IMR-90 (cell line): ENCODE measurements around the gene GSE1. TPM values are rescaled to one million over a fixed set of nuclear protein-coding genes. Genes with fewer than 3 reads are reported as not detected.

Experiments used
- ATAC-seq: fragments of 200-7000 bp; cut with Tn5 transposase; 2 replicates; pipeline ENCODE4 v1.9.1; 2020; ENCODE audit warnings: low read depth, mild to moderate bottlenecking, moderate library complexity
- BruUV-seq: library from RNA; stranded (reverse); fragments of 400-500 nt; replicated peaks from 2 replicates; lab custom pipeline; 2021; lab: Mats Ljungman, UMichigan
- CTCF ChIA-PET: fragments of 300-600 bp; formaldehyde crosslinking; extraction: SDS; loops from one replicate; lab custom pipeline; 2021; ENCODE audit warnings: antibody characterized with exemption; lab: Yijun Ruan, JAX
- POLR2A ChIA-PET: fragments of 300-600 bp; sonication (Branson Sonifier 250); formaldehyde crosslinking; loops from one replicate; lab custom pipeline; 2022; ENCODE audit warnings: antibody characterized with exemption; ENCODE audit not compliant: unreplicated experiment; lab: Charles Lee
- DNase-seq: peaks from one replicate; pipeline ENCODE4 v3.0.0; 2013
- H2AFZ ChIP-seq: replicated peaks from 2 replicates; pipeline ENCODE3; 2013; ENCODE audit warnings: low read length, mild to moderate bottlenecking; ENCODE audit not compliant: poor library complexity
- H2AK5ac ChIP-seq: 2 replicates; pipeline ENCODE4 v1.6.1; 2013; ENCODE audit warnings: low read depth, low read length, inconsistent platforms
- H2AK9ac ChIP-seq: replicated peaks from 2 replicates; pipeline ENCODE3; 2013; ENCODE audit warnings: mild to moderate bottlenecking, low read depth, low read length, moderate library complexity; ENCODE audit not compliant: poor library complexity
- H2BK120ac ChIP-seq: 2 replicates; pipeline ENCODE4 v1.6.1; 2013; ENCODE audit warnings: low read depth, low read length, inconsistent platforms
- H2BK15ac ChIP-seq: 3 replicates; pipeline ENCODE4 v1.6.1; 2013; ENCODE audit warnings: low read depth, low read length, inconsistent platforms
- H2BK20ac ChIP-seq: 2 replicates; pipeline ENCODE4 v1.6.1; 2013; ENCODE audit warnings: low read depth, mild to moderate bottlenecking, inconsistent platforms, low read length, moderate library complexity
- H2BK5ac ChIP-seq: 2 replicates; pipeline ENCODE4 v1.6.1; 2013; ENCODE audit warnings: mild to moderate bottlenecking, low read depth, low read length, inconsistent platforms; ENCODE audit not compliant: poor library complexity, severe bottlenecking
- H3K14ac ChIP-seq: replicated peaks from 2 replicates; pipeline ENCODE4 v1.6.1; 2013; ENCODE audit warnings: low read depth, low read length, inconsistent platforms
- H3K18ac ChIP-seq: 2 replicates; pipeline ENCODE4 v1.6.1; 2013; ENCODE audit warnings: low read depth, low read length, control low read depth
- H3K23ac ChIP-seq: 2 replicates; pipeline ENCODE4 v1.6.1; 2013; ENCODE audit warnings: low read depth, low read length, inconsistent platforms
- H3K27ac ChIP-seq: 2 replicates; pipeline ENCODE4 v1.5.1; 2013; ENCODE audit warnings: mild to moderate bottlenecking, control low read depth, low read length; ENCODE audit not compliant: insufficient read depth
- H3K27me3 ChIP-seq: 2 replicates; pipeline ENCODE4 v1.6.1; 2013; ENCODE audit warnings: low read length; ENCODE audit not compliant: control insufficient read depth, insufficient read depth
- H3K36me3 ChIP-seq: 2 replicates; pipeline ENCODE4 v1.6.1; 2013; ENCODE audit warnings: low read length, mixed read lengths; ENCODE audit not compliant: control insufficient read depth, insufficient read depth
- H3K4ac ChIP-seq: 2 replicates; pipeline ENCODE4 v1.6.1; 2013; ENCODE audit warnings: low read depth, low read length, inconsistent platforms
- H3K4me1 ChIP-seq: 2 replicates; pipeline ENCODE4 v1.6.1; 2013; ENCODE audit warnings: low read length, mixed read lengths; ENCODE audit not compliant: control insufficient read depth, insufficient read depth
- H3K4me2 ChIP-seq: 2 replicates; pipeline ENCODE4 v1.6.1; 2013; ENCODE audit warnings: low read depth, mild to moderate bottlenecking, control low read depth, low read length, moderate library complexity
- H3K4me3 ChIP-seq: 2 replicates; pipeline ENCODE4 v1.5.1; 2013; ENCODE audit warnings: low read depth, mild to moderate bottlenecking, control low read depth, low read length, moderate library complexity; ENCODE audit not compliant: insufficient read depth
- H3K56ac ChIP-seq: 2 replicates; pipeline ENCODE4 v1.6.1; 2013; ENCODE audit warnings: low read length, inconsistent platforms; ENCODE audit not compliant: insufficient read depth; ENCODE audit errors: extremely low read depth
- H3K79me1 ChIP-seq, 2 experiments: 2 replicates each; pipeline ENCODE4 v1.6.1; 2013; ENCODE audit warnings: low read length in 2 of 2, inconsistent platforms in 1 of 2, low read depth in 1 of 2
- H3K9ac ChIP-seq: 2 replicates; pipeline ENCODE4 v1.6.1; 2013; ENCODE audit warnings: low read depth, low read length, control low read depth
- H3K9me1 ChIP-seq: 2 replicates; pipeline ENCODE4 v1.6.1; 2013; ENCODE audit warnings: low read length, inconsistent platforms; ENCODE audit not compliant: insufficient read depth
- H3K9me3 ChIP-seq: 2 replicates; pipeline ENCODE4 v1.6.1; 2013; ENCODE audit warnings: low read length; ENCODE audit not compliant: control insufficient read depth, insufficient read depth
- H4K20me1 ChIP-seq: 2 replicates; pipeline ENCODE4 v1.6.1; 2013; ENCODE audit warnings: low read length, inconsistent platforms; ENCODE audit not compliant: insufficient read depth
- H4K5ac ChIP-seq: 2 replicates; pipeline ENCODE4 v1.6.1; 2013; ENCODE audit warnings: mild to moderate bottlenecking, low read depth, low read length, control low read depth
- H4K8ac ChIP-seq, 2 experiments: 2 replicates each; pipeline ENCODE4 v1.6.1; 2013; ENCODE audit warnings: low read depth in 2 of 2, low read length in 2 of 2, control low read depth in 1 of 2, inconsistent platforms in 1 of 2
- H4K91ac ChIP-seq: 2 replicates; pipeline ENCODE4 v1.6.1; 2013; ENCODE audit warnings: low read depth, low read length, inconsistent platforms; ENCODE audit not compliant: insufficient read depth
- BHLHE40 ChIP-seq: fragments of 150-350 bp; IDR thresholded peaks from 2 replicates; pipeline ENCODE4 v1.6.1; 2016; ENCODE audit warnings: mild to moderate bottlenecking, low read depth, low read length
- CEBPB ChIP-seq: IDR thresholded peaks from 2 replicates; pipeline ENCODE4 v1.6.1; 2012; ENCODE audit warnings: low read depth, low read length, improper control_type of control experiment
- CHD1 ChIP-seq: IDR thresholded peaks from 2 replicates; pipeline ENCODE4 v1.6.1; 2012; ENCODE audit warnings: low read depth, low read length, improper control_type of control experiment
- CTCF ChIP-seq: conservative IDR thresholded peaks from 2 replicates; pipeline ENCODE4 v1.5.1; 2012; ENCODE audit warnings: mild to moderate bottlenecking, low read depth, low read length, improper control_type of control experiment
- ELK1 ChIP-seq: fragments of 150-350 bp; IDR thresholded peaks from 2 replicates; pipeline ENCODE4 v1.6.1; 2016; ENCODE audit warnings: low read depth, mild to moderate bottlenecking, low read length, moderate library complexity, borderline replicate concordance
- MAFK ChIP-seq: IDR thresholded peaks from 2 replicates; pipeline ENCODE4 v1.6.1; 2012; ENCODE audit warnings: low read depth, low read length, improper control_type of control experiment
- MAZ ChIP-seq: IDR thresholded peaks from 2 replicates; pipeline ENCODE4 v1.6.1; 2012; ENCODE audit warnings: low read depth, mild to moderate bottlenecking, low read length, improper control_type of control experiment, moderate library complexity, borderline replicate concordance
- MXI1 ChIP-seq: IDR thresholded peaks from 2 replicates; pipeline ENCODE4 v1.6.1; 2012; ENCODE audit warnings: low read depth, mild to moderate bottlenecking, low read length, moderate library complexity, borderline replicate concordance
- NFE2L2 ChIP-seq: fragments of 150-350 bp; IDR thresholded peaks from 2 replicates; pipeline ENCODE4 v1.6.1; 2016; ENCODE audit warnings: low read depth, mild to moderate bottlenecking, low read length
- POLR2A ChIP-seq: IDR thresholded peaks from 2 replicates; pipeline ENCODE4 v1.6.1; 2012; ENCODE audit warnings: mild to moderate bottlenecking, low read depth, low read length
- RAD21 ChIP-seq: IDR thresholded peaks from 2 replicates; pipeline ENCODE4 v1.6.1; 2012; ENCODE audit warnings: low read length, improper control_type of control experiment
- RCOR1 ChIP-seq: IDR thresholded peaks from 2 replicates; pipeline ENCODE4 v1.6.1; 2012; ENCODE audit warnings: mild to moderate bottlenecking, low read length, improper control_type of control experiment; ENCODE audit not compliant: insufficient replicate concordance
- RFX5 ChIP-seq: IDR thresholded peaks from 2 replicates; pipeline ENCODE4 v1.8.0; 2012; ENCODE audit warnings: low read depth, mild to moderate bottlenecking, low read length, moderate library complexity
- SMC3 ChIP-seq: fragments of 150-350 bp; IDR thresholded peaks from 2 replicates; pipeline ENCODE4 v1.6.1; 2016; ENCODE audit warnings: low read depth, mild to moderate bottlenecking, antibody characterized with exemption, low read length, moderate library complexity
- WGBS, 2 experiments: methylation state at CpG; one replicate each; pipeline versions ENCODE4 v1.1.5 to v1.1.7; 2013; ENCODE audit warnings: missing lambda C conversion rate in 2 of 2; ENCODE audit not compliant: insufficient read length in 1 of 2; ENCODE audit errors: extremely low coverage in 2 of 2; 5-methylcytosine and 5-hydroxymethylcytosine counted together
- dilution Hi-C: fragments of 300-500 bp; cut with HindIII; formaldehyde crosslinking; loops from one replicate; pipeline ENCODE4 v1.14.3; 2018; ENCODE audit warnings: low sequenced_read_pairs; ENCODE audit not compliant: unreplicated experiment
- in situ Hi-C: fragments of 300-500 bp; cut with MboI; formaldehyde crosslinking; loops from 3 replicates; pipeline ENCODE4 v1.14.3; 2019; ENCODE audit warnings: low sequenced_read_pairs, inconsistent platforms, mixed read lengths
- intact Hi-C: fragments of 100-400 bp; cut with micrococcal nuclease; formaldehyde crosslinking; loops from 2 replicates; pipeline ENCODE4 v1.10.0; 2022
- polyA plus RNA-seq, 3 experiments: library from polyadenylated mRNA; depleted of rRNA; stranded (reverse); fragments of >200 nt; gene quantifications; 2 replicates each; pipeline ENCODE4 v1.2.3, GENCODE V29; 2012; ENCODE audit warnings: low replicate concordance in 1 of 3
- total RNA-seq: library from RNA; depleted of rRNA; stranded (reverse); fragments of >200 nt; gene quantifications from 2 replicates; pipeline ENCODE4 v1.2.3, GENCODE V29; 2012

GSE1 gene
- total and polyA plus RNA-seq, 2 of the 4 experiments (the other 2 are of a cell fraction), result 14.9 to 25.5 TPM

GRCh38 chr16:85698935-85699558 is 85.9 kb downstream of the GSE1 start:
- H2AK9ac ChIP-seq, result no peak overlapping the region
- WGBS, 2 experiments, result 64% methylated on average over 5 of the region's 12 CpGs; no CpG with 5 or more reads in 1 of the 2 experiments
- no peak overlapping the region for H3K9ac ChIP-seq
- no peak overlapping the region for H4K5ac ChIP-seq
- H3K9me3 ChIP-seq, result peaks cover 2% of the 10 kb centered on the region; the same call in 1 of the 2 replicates
- CTCF ChIA-PET, result no interaction called here
- POLR2A ChIA-PET, result interaction anchor here (0.5 kb wide), 1 partner anchor 1895 kb away, joined by 3 read pairs; no protein-coding TSS in a partner anchor
- peaks cover 2% of the 10 kb centered on the region for H3K36me3 ChIP-seq
- DNase-seq (no peak), ATAC-seq (no peak)
- H3K4me2 ChIP-seq, result no peak overlapping the region
- H3K18ac ChIP-seq, result no peak overlapping the region
- H2AK5ac ChIP-seq, result no peak overlapping the region
- dilution Hi-C loops, result no loop called here
- no TSS peak for BruUV-seq
- no peak overlapping the region for H3K27ac ChIP-seq
- H4K91ac ChIP-seq, result no peak overlapping the region
- no peak overlapping the region for H2BK5ac ChIP-seq
- H2AFZ ChIP-seq, result no peak overlapping the region
- no peak overlapping the region for H3K4me3 ChIP-seq
- H3K27me3 ChIP-seq, result peaks cover 28% of the 10 kb centered on the region
- no peaks in the 10 kb centered on the region; the same call in 1 of the 2 replicates for H4K20me1 ChIP-seq
- no peak overlapping the region for H2BK20ac ChIP-seq
- no peak overlapping the region for H3K4ac ChIP-seq
- no peaks in the 10 kb centered on the region for H3K9me1 ChIP-seq
- H3K4me1 ChIP-seq, result 0 out of 2 replicates have a peak, but pooled peaks cover 3% of the 10 kb centered on the region
- no peaks in the 10 kb centered on the region for H3K79me1 ChIP-seq
- in situ Hi-C loops, result no loop called here
- no peak overlapping the region for H2BK120ac ChIP-seq
- H2BK15ac ChIP-seq, result no peak overlapping the region
- no peak overlapping the region for H4K8ac ChIP-seq
- intact Hi-C loops, result no loop called here
- H3K56ac ChIP-seq, result no peak overlapping the region
- TF ChIP-seq CEBPB, result no peak
- no peak for TF ChIP-seq ELK1
- TF ChIP-seq MAFK, result no peak
- no peak for TF ChIP-seq RCOR1
- TF ChIP-seq RAD21, result no peak
- TF ChIP-seq MAZ, result no peak
- no peak for TF ChIP-seq CTCF
- no peak for TF ChIP-seq POLR2A
- TF ChIP-seq BHLHE40, result no peak
- TF ChIP-seq NFE2L2, result no peak
- TF ChIP-seq RFX5, result no peak
- no peak for TF ChIP-seq MXI1
- no peak for TF ChIP-seq SMC3
- no peak for TF ChIP-seq CHD1
- H3K23ac ChIP-seq, result no peak overlapping the region
- no peak overlapping the region for H3K14ac ChIP-seq
